Cardiac muscle cell (in vitro differentiated cells and primary cell): ENCODE results near the gene ACP2. TPM values are rescaled to one million over a fixed set of nuclear protein-coding genes. Genes with fewer than 3 reads are reported as not detected.

ENCODE experiments used
- DNase-seq, 2 donors: peaks; one replicate each; pipeline versions ENCODE4 v3.0.0 to v3.0.0-alpha.2; 2010 to 2017; ENCODE audit warnings: low read depth in 1 of 2, low spot score in 1 of 2
- H3K27ac ChIP-seq: fragments of 200-600 bp; sonication (generic); 2 replicates; pipeline ENCODE4 v1.5.1; 2016
- H3K27me3 ChIP-seq: fragments of 200-600 bp; sonication (generic); 2 replicates; pipeline ENCODE4 v1.6.0; 2016; ENCODE audit warnings: control low read depth
- H3K36me3 ChIP-seq: fragments of 200-600 bp; sonication (generic); 2 replicates; pipeline ENCODE4 v1.5.1; 2016; ENCODE audit warnings: control low read depth
- H3K4me1 ChIP-seq: fragments of 200-600 bp; sonication (generic); 2 replicates; pipeline ENCODE4 v1.8.1; 2017; ENCODE audit warnings: low read depth, mild to moderate bottlenecking, mixed run types
- H3K4me3 ChIP-seq: fragments of 200-600 bp; sonication (generic); 2 replicates; pipeline ENCODE4 v1.5.1; 2016; ENCODE audit warnings: mild to moderate bottlenecking
- H3K9me3 ChIP-seq: fragments of 200-600 bp; sonication (generic); 2 replicates; pipeline ENCODE4 v1.5.1; 2017; ENCODE audit warnings: low read depth, mild to moderate bottlenecking, control low read depth
- CTCF ChIP-seq: IDR thresholded peaks from 2 replicates; pipeline ENCODE4 v1.5.1; 2012; ENCODE audit warnings: low read depth, mild to moderate bottlenecking, low read length
- polyA plus RNA-seq: library from polyadenylated mRNA; unstranded; fragments of >200 nt; fragmentation: Nextera tagmentation; extraction: Ambion mirVana; gene quantifications from 2 replicates; pipeline ENCODE4 v1.2.1, GENCODE V29; 2016
- total RNA-seq: library from RNA; depleted of rRNA; stranded (reverse); fragments of >200 nt; gene quantifications from 2 replicates; pipeline ENCODE4 v1.2.3, GENCODE V29; 2016

ACP2 gene
- total RNA-seq (87.7 and 94.0 TPM in 2 replicates), polyA plus RNA-seq (67.1 and 67.5 TPM in 2 replicates)

- Histone ChIP-seq H3K36me3 (peaks cover 24% of the 10 kb centered on the region), H3K4me3 (peak within 1 kb of the TSS; percentile 60), H3K4me1 (peaks cover 5% of the 10 kb centered on the region), H3K27me3 (no peaks in the 10 kb centered on the region), H3K27ac (peak within 1 kb of the TSS; percentile 99), H3K9me3 (no peaks in the 10 kb centered on the region)
- TF ChIP-seq CTCF, result peak; percentile 26
- peak; percentile 92 to 93 for DNase-seq
These were observed at the start of gene ACP2 for GRCh38 chr11:47248664-47249377. Gene ACP2 (minus strand): TSS chr11:47248814. CDS start chr11:47248789, 25 bp downstream.

- no peaks in the 10 kb centered on the region for H3K9me3 ChIP-seq
- no peak overlapping the region for H3K4me3 ChIP-seq
- H3K27ac ChIP-seq, result no peak overlapping the region
- no peaks in the 10 kb centered on the region for H3K27me3 ChIP-seq
- DNase-seq, result no peak
- H3K4me1 ChIP-seq, result no peaks in the 10 kb centered on the region
- TF ChIP-seq CTCF, result no peak
- H3K36me3 ChIP-seq, result peaks cover 58% of the 10 kb centered on the region
These were observed 47.4 kb upstream of the ACP2 start for GRCh38 chr11:47296045-47296444.

GRCh38 chr11:47295385-47295784 lies 46.8 kb upstream of the ACP2 start:
- no peaks in the 10 kb centered on the region for H3K27me3 ChIP-seq
- no peaks in the 10 kb centered on the region for H3K4me1 ChIP-seq
- peaks cover 64% of the 10 kb centered on the region for H3K36me3 ChIP-seq
- H3K9me3 ChIP-seq, result no peaks in the 10 kb centered on the region
- no peak overlapping the region for H3K27ac ChIP-seq
- no peak overlapping the region for H3K4me3 ChIP-seq
- no peak for DNase-seq
- no peak for TF ChIP-seq CTCF

- no peak overlapping the region for H3K27ac ChIP-seq
- no peaks in the 10 kb centered on the region for H3K4me1 ChIP-seq
- no peaks in the 10 kb centered on the region for H3K9me3 ChIP-seq
- no peak for DNase-seq
- TF ChIP-seq CTCF, result no peak
- peaks cover 85% of the 10 kb centered on the region for H3K36me3 ChIP-seq
- H3K4me3 ChIP-seq, result no peak overlapping the region
- no peaks in the 10 kb centered on the region for H3K27me3 ChIP-seq
These were observed 41.2 kb upstream of the ACP2 start for GRCh38 chr11:47289856-47290255.

- H3K9me3 ChIP-seq, result no peaks in the 10 kb centered on the region
- H3K4me1 ChIP-seq, result no peaks in the 10 kb centered on the region
- no peaks in the 10 kb centered on the region for H3K27me3 ChIP-seq
- H3K27ac ChIP-seq, result peak overlapping the region; percentile 30
- peaks cover 90% of the 10 kb centered on the region for H3K36me3 ChIP-seq
- DNase-seq, result no peak
- no peak for TF ChIP-seq CTCF
- no peak overlapping the region for H3K4me3 ChIP-seq
These were observed 39.5 kb upstream of the ACP2 start for GRCh38 chr11:47288066-47288465.
